B cell (primary cell): ENCODE results near the gene AKAP11. TPM values are rescaled to one million over a fixed set of nuclear protein-coding genes. Genes with fewer than 3 reads are reported as not detected.

Source experiments
- ATAC-seq: fragments of 200-7000 bp; cut with Tn5 transposase; one replicate; pipeline ENCODE4 v1.10.0; 2021; ENCODE audit warnings: low read depth, mild to moderate bottlenecking, moderate number of reproducible peaks, moderate library complexity
- CTCF ChIA-PET: fragments of 350-600 bp; sonication (Branson Sonifier 250); formaldehyde crosslinking; loops from one replicate; lab custom pipeline; 2021; ENCODE audit warnings: antibody characterized with exemption, inconsistent platforms; lab: Charles Lee
- POLR2A ChIA-PET: fragments of 350-600 bp; sonication (Branson Sonifier 250); formaldehyde crosslinking; loops from one replicate; lab custom pipeline; 2021; ENCODE audit warnings: antibody characterized with exemption; lab: Charles Lee
- DNase-seq: peaks from one replicate; pipeline ENCODE4 v3.0.0; 2013
- H2AFZ ChIP-seq: 2 replicates; pipeline ENCODE4 v1.6.1; 2012; ENCODE audit warnings: mild to moderate bottlenecking, low read depth, low read length; ENCODE audit not compliant: insufficient read depth, poor library complexity, severe bottlenecking
- H3K27ac ChIP-seq, 2 donors: 1 replicate in 1 of 2; 2 replicates in 1 of 2; pipeline ENCODE4 v1.5.1; 2012 to 2013; ENCODE audit warnings: low read length in 2 of 2, mild to moderate bottlenecking in 2 of 2, moderate library complexity in 1 of 2
- H3K27me3 ChIP-seq, 4 experiments: fragments of 200-600 bp in 1 of 4; sonication (generic) in 1 of 4; replicated peaks in 1 of 4; 1 replicate in 2 of 4; 2 replicates in 2 of 4; pipeline versions ENCODE4 v1.6.1 to v1.7.0; 2013 to 2016; ENCODE audit warnings: low read length in 3 of 4, mild to moderate bottlenecking in 2 of 4, mixed read lengths in 1 of 4, moderate library complexity in 1 of 4; ENCODE audit not compliant: insufficient read depth in 4 of 4, control insufficient read depth in 3 of 4; ENCODE audit errors: control extremely low read depth in 1 of 4
- H3K36me3 ChIP-seq, 2 experiments: replicated peaks in 1 of 2; 1 replicate in 1 of 2; 2 replicates in 1 of 2; pipeline versions ENCODE4 v1.6.1 to v1.7.1; 2013; ENCODE audit warnings: low read length in 1 of 2; ENCODE audit not compliant: insufficient read depth in 2 of 2, control insufficient read depth in 1 of 2; ENCODE audit errors: control extremely low read depth in 1 of 2, extremely low read depth in 1 of 2
- H3K4me1 ChIP-seq, 2 donors: fragments of 200-600 bp in 1 of 2; sonication (generic) in 1 of 2; 1 replicate in 1 of 2; 2 replicates in 1 of 2; pipeline versions ENCODE4 v1.5.1 to v1.6.1; 2013 to 2017; ENCODE audit warnings: low read length in 2 of 2; ENCODE audit not compliant: control insufficient read depth in 2 of 2, insufficient read depth in 2 of 2
- H3K4me2 ChIP-seq: replicated peaks from 2 replicates; pipeline ENCODE3; 2012; ENCODE audit warnings: mild to moderate bottlenecking, low read depth, low read length; ENCODE audit not compliant: poor library complexity, severe bottlenecking
- H3K4me3 ChIP-seq, 5 experiments: fragments of 200-600 bp in 1 of 5; sonication (generic) in 1 of 5; 1 replicate in 3 of 5; 2 replicates in 2 of 5; pipeline versions ENCODE4 v1.5.1 to v1.7.0; 2011 to 2016; ENCODE audit warnings: low read length in 4 of 5, mild to moderate bottlenecking in 4 of 5, low read depth in 2 of 5, control low read depth in 1 of 5, moderate library complexity in 1 of 5; ENCODE audit not compliant: insufficient read depth in 1 of 5; ENCODE audit errors: control extremely low read depth in 1 of 5, extremely low read depth in 1 of 5
- H3K79me2 ChIP-seq: fragments of 200-600 bp; sonication (generic); one replicate; pipeline ENCODE4 v1.6.0; 2016; ENCODE audit warnings: low read length; ENCODE audit not compliant: control insufficient read depth, insufficient read depth
- H3K9ac ChIP-seq: fragments of 200-600 bp; sonication (generic); 2 replicates; pipeline ENCODE4 v1.6.1; 2017; ENCODE audit warnings: mild to moderate bottlenecking, low read length, moderate library complexity
- H3K9me3 ChIP-seq, 3 donors: one replicate each; pipeline versions ENCODE4 v1.6.1 to v1.7.1; 2013; ENCODE audit warnings: low read length in 2 of 3; ENCODE audit not compliant: control insufficient read depth in 2 of 3, insufficient read depth in 1 of 3; ENCODE audit errors: control extremely low read depth in 1 of 3
- H4K20me1 ChIP-seq: 2 replicates; pipeline ENCODE4 v1.6.0; 2012; ENCODE audit warnings: mild to moderate bottlenecking, low read length; ENCODE audit not compliant: insufficient read depth, control insufficient read depth, poor library complexity, severe bottlenecking
- H3K27ac Mint-ChIP-seq: one replicate; pipeline ENCODE4 v1.8.0; 2021; ENCODE audit warnings: mixed read lengths
- H3K27me3 Mint-ChIP-seq: one replicate; pipeline ENCODE4 v1.8.0; 2021; ENCODE audit warnings: mixed read lengths
- H3K4me1 Mint-ChIP-seq: one replicate; pipeline ENCODE4 v1.8.0; 2021; ENCODE audit warnings: mixed read lengths
- H3K4me3 Mint-ChIP-seq: one replicate; pipeline ENCODE4 v1.8.0; 2021; ENCODE audit warnings: mixed read lengths
- H3K9me3 Mint-ChIP-seq: one replicate; pipeline ENCODE4 v1.8.0; 2022; ENCODE audit warnings: mixed read lengths; ENCODE audit not compliant: insufficient read depth
- CTCF ChIP-seq: fragments of 200-600 bp; IDR thresholded peaks from one replicate; pipeline ENCODE4 v1.8.0; 2022; ENCODE audit warnings: antibody characterized with exemption, mild to moderate bottlenecking
- EZH2 ChIP-seq: IDR thresholded peaks from 2 replicates; pipeline ENCODE4 v1.6.1; 2012; ENCODE audit warnings: borderline replicate concordance, low read depth, mild to moderate bottlenecking, moderate library complexity, low read length; ENCODE audit not compliant: insufficient read depth, poor library complexity, severe bottlenecking
- WGBS: methylation state at CpG from one replicate; pipeline ENCODE4 v1.1.5; 2013; ENCODE audit warnings: missing lambda C conversion rate; ENCODE audit not compliant: insufficient coverage; 5-methylcytosine and 5-hydroxymethylcytosine counted together
- intact Hi-C: fragments of 100-400 bp; cut with micrococcal nuclease; formaldehyde crosslinking; loops from one replicate; pipeline ENCODE4 v1.10.0; 2022
- polyA plus RNA-seq: library from polyadenylated mRNA; depleted of rRNA; stranded (reverse); fragments of >200 nt; gene quantifications from 2 replicates; pipeline ENCODE4 v1.2.3, GENCODE V29; 2012
- total RNA-seq, 2 donors: library from RNA; stranded (reverse); fragments of 120-200 nt in 1 of 2; gene quantifications; 1 replicate in 1 of 2; 2 replicates in 1 of 2; pipeline versions ENCODE4 v1.2.3 to v1.2.4, GENCODE V29; 2013 to 2022

The AKAP11 gene
- total and polyA plus RNA-seq, 2 donors (not counting 1 experiment from before 2014, with no cell fraction given): 10.2 to 42.9 TPM

GRCh38 chr13:42279080-42279479 lies 7.1 kb downstream of the AKAP11 start:
- ChIA-PET POLR2A (no interaction called here), CTCF (interaction anchor here (0.6 kb wide), 1 partner anchor 807 kb away, joined by 3 read pairs; no protein-coding TSS in a partner anchor)
- H3K27ac Mint-ChIP-seq: no peak overlapping the region
- H2AFZ ChIP-seq: peak overlapping the region; percentile 39
- peak overlapping the region; percentile 58 for H3K4me2 ChIP-seq
- peaks cover 22% of the 10 kb centered on the region for H4K20me1 ChIP-seq
- intact Hi-C loops: loop anchor here (2.0 to 10.0 kb wide), 5 partner anchors 694 to 1996 kb away; partner anchors contain the start of gene FOXO1
- 13% methylated on average over 2 of the region's 6 CpGs for WGBS
- ATAC-seq (no peak), DNase-seq (peak; percentile 72)
- peaks cover 54% of the 10 kb centered on the region for H3K4me1 Mint-ChIP-seq
- TF ChIP-seq EZH2 (no peak), CTCF (no peak)
- peak overlapping the region; percentile 22 for H3K9ac ChIP-seq
- H3K79me2 ChIP-seq: peaks cover 93% of the 10 kb centered on the region
- no peaks in the 10 kb centered on the region for H3K27me3 ChIP-seq
- peaks cover 2% of the 10 kb centered on the region for H3K9me3 Mint-ChIP-seq
- peaks cover 62 to 64% of the 10 kb centered on the region in 2 donors for H3K4me1 ChIP-seq
- H3K9me3 ChIP-seq: no peaks in the 10 kb centered on the region
- H3K27me3 Mint-ChIP-seq: no peaks in the 10 kb centered on the region
- H3K4me3 Mint-ChIP-seq: no peak overlapping the region
- peak overlapping the region in 1 of 2 donors; percentile 49 for H3K27ac ChIP-seq
- peaks cover 0 to 6% of the 10 kb centered on the region in 2 experiments for H3K36me3 ChIP-seq
- H3K4me3 ChIP-seq: peak overlapping the region in 1 of 5 experiments; percentile 14

GRCh38 chr13:42279986-42280385 lies 8.0 kb downstream of the AKAP11 start:
- Histone ChIP-seq H3K4me3 (no peak overlapping the region), H3K9ac (no peak overlapping the region), H3K36me3 (peaks cover 0 to 6% of the 10 kb centered on the region in 2 experiments), H3K79me2 (peaks cover 97% of the 10 kb centered on the region), H2AFZ (no peak overlapping the region), H3K27me3 (no peaks in the 10 kb centered on the region), H3K4me1 (peaks cover 55 to 56% of the 10 kb centered on the region in 2 donors), H3K27ac (peak overlapping the region in 1 of 2 donors; percentile 49), H3K4me2 (peak overlapping the region; percentile 58), H4K20me1 (peaks cover 24% of the 10 kb centered on the region), H3K9me3 (no peaks in the 10 kb centered on the region)
- peaks cover 48% of the 10 kb centered on the region for H3K4me1 Mint-ChIP-seq
- no CpG with 5 or more reads among the region's 1 CpG for WGBS
- H3K27ac Mint-ChIP-seq: no peak overlapping the region
- DNase-seq: no peak
- H3K4me3 Mint-ChIP-seq: no peak overlapping the region
- TF ChIP-seq CTCF (no peak), EZH2 (no peak)
- ChIA-PET CTCF (no interaction called here), POLR2A (no interaction called here)
- intact Hi-C loops: loop anchor here (2.0 to 10.0 kb wide), 5 partner anchors 693 to 1995 kb away; partner anchors contain the start of gene FOXO1
- no peaks in the 10 kb centered on the region for H3K27me3 Mint-ChIP-seq
- no peak for ATAC-seq
- peaks cover 2% of the 10 kb centered on the region for H3K9me3 Mint-ChIP-seq
